BLaER1 treated with 17β-estradiol and CSF1 and Interleukin-3, amounts not matched to agents 10 nM and 100 nM (cell line): ENCODE measurements around the gene AFF3.

ENCODE experiments used
- H3K27ac ChIP-seq, 11 experiments: shearing (Covaris generic); formaldehyde crosslinking; 2 replicates each; pipeline ENCODE4 v1.8.1; 2022
- H3K27me3 ChIP-seq, 11 experiments: shearing (Covaris generic); formaldehyde crosslinking; 2 replicates each; pipeline ENCODE4 v1.8.1; 2022
- H3K36me3 ChIP-seq, 11 experiments: shearing (Covaris generic); formaldehyde crosslinking; 2 replicates each; pipeline ENCODE4 v1.8.1; 2022
- H3K4me1 ChIP-seq, 10 experiments: shearing (Covaris generic); formaldehyde crosslinking; 2 replicates each; pipeline ENCODE4 v1.8.1; 2022
- H3K4me2 ChIP-seq, 11 experiments: shearing (Covaris generic); formaldehyde crosslinking; 2 replicates each; pipeline ENCODE4 v1.8.1; 2022
- H3K4me3 ChIP-seq, 10 experiments: shearing (Covaris generic); formaldehyde crosslinking; 2 replicates each; pipeline ENCODE4 v1.8.1; 2022
- H3K9ac ChIP-seq, 11 experiments: shearing (Covaris generic); formaldehyde crosslinking; 2 replicates each; pipeline ENCODE4 v1.8.1; 2022
- H3K9me3 ChIP-seq, 11 experiments: shearing (Covaris generic); formaldehyde crosslinking; replicated peaks in 1 of 11; 2 replicates each; pipeline ENCODE4 v1.8.1; 2022
- H4K20me1 ChIP-seq, 11 experiments: shearing (Covaris generic); formaldehyde crosslinking; 2 replicates each; pipeline ENCODE4 v1.8.1; 2022
- Cebpa-rat ChIP-seq, 11 experiments: shearing (Covaris generic); IDR thresholded peaks; 2 replicates each; pipeline ENCODE4 v1.8.1; 2022

AFF3 gene

DNA sequence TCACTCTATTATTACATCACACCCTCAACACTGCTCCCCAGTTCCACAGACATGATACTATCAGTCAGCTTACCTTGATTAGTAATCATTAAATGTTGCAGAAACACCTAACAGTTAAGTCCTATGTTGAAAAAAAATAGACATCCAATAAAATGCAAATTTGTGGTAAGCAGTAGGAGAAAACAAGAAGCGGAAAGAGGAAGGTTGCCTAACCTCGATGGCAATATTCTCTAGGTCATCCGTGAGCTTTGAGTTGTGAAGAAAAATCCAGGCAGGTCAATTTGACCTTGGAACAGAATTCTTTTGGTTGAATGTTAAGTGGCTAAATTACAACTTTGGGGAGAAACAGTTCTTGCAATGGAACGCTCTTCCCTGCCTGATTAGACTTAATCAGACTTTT, 264.4 kb downstream of the AFF3 start:
- H3K9ac ChIP-seq = no peak overlapping the region
- peak overlapping the region; percentile 35 to 61 (median 49) for H3K4me2 ChIP-seq
- H3K4me3 ChIP-seq = no peak overlapping the region
- H3K36me3 ChIP-seq = peaks cover 0 to 8% (median 0%) of the 10 kb centered on the region in 11 experiments; a peak in 4 of 22 replicates
- H4K20me1 ChIP-seq = peaks cover 0 to 21% (median 4%) of the 10 kb centered on the region in 11 experiments; a peak in 7 of 22 replicates
- H3K27me3 ChIP-seq = peaks cover 0 to 56% (median 0%) of the 10 kb centered on the region in 11 experiments; a peak in 4 of 22 replicates
- no peak overlapping the region for H3K27ac ChIP-seq
- TF ChIP-seq Cebpa-rat (IDR thresholded peaks at IDR 0.05) = peak in 2 of 11 experiments; percentile 40 to 53; a peak in 3 of 22 replicates
- H3K9me3 ChIP-seq = no peaks in the 10 kb centered on the region
- peaks cover 16 to 46% (median 38%) of the 10 kb centered on the region in 10 experiments for H3K4me1 ChIP-seq

DNA sequence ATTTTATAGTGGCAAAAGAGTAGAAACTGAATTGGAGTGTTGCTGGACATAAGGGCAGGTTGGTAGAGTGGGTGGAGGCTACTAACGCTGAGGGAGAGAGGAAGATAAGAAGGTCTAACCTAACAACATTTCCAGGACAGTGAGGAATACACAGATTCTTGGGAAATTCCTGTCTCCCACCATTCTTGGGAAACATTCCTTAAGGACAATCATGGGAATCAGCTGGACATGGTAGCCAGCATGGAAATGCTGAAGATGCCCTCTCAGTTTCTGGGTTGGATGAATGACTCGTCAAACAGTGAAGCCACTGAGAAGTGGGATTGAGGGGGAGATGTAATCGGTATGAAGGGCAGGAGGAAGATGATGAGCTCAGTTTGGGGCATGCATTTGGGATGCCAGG, 265.4 kb downstream of the AFF3 start:
- Histone ChIP-seq H3K4me2 (peak overlapping the region in 5 of 11 experiments; percentile 40 to 60 (median 46); a peak in 4 of 22 replicates), H3K9ac (no peak overlapping the region), H3K9me3 (no peaks in the 10 kb centered on the region), H3K36me3 (peaks cover 0 to 8% (median 0%) of the 10 kb centered on the region in 11 experiments; a peak in 4 of 22 replicates), H3K4me1 (peaks cover 16 to 36% (median 28%) of the 10 kb centered on the region in 10 experiments), H3K27me3 (peaks cover 0 to 53% (median 0%) of the 10 kb centered on the region in 11 experiments; a peak in 4 of 22 replicates), H4K20me1 (peaks cover 0 to 11% (median 0%) of the 10 kb centered on the region in 11 experiments; a peak in 6 of 22 replicates), H3K4me3 (no peak overlapping the region), H3K27ac (no peak overlapping the region)
- TF ChIP-seq Cebpa-rat (IDR thresholded peaks at IDR 0.05) = no peak

DNA sequence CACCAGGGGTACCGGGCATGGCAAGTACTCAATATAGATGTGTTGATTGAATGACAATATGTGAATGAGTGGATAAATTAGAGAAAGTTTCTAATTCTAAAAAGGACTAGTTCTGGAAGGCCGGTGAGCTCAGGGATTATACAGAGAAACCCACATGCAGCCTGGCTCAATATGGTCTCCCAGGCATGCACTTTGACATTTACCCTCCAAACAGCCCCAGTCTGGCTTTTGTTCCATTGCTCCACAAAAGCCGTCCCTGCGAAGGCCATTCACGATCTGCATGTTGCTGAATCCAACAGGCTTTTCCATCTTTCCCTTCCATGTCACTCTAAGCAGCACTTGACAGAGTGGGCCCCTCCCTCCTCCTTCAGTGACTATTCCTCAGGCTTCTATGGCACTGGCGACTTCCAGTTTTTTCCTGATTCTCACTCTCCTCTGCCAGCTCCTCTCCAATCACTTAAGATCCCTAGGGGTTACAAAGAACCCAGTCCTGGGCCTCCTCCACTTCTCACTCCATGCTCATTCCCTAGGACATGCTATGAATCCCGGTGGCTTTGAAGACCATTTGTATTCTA, 266.7 kb downstream of the AFF3 start:
- TF ChIP-seq Cebpa-rat (IDR thresholded peaks at IDR 0.05) = no peak
- Histone ChIP-seq H3K36me3 (peaks cover 0 to 8% (median 0%) of the 10 kb centered on the region in 11 experiments; a peak in 4 of 22 replicates), H4K20me1 (peaks cover 0 to 9% (median 0%) of the 10 kb centered on the region in 11 experiments; a peak in 3 of 22 replicates), H3K27me3 (peaks cover 0 to 45% (median 0%) of the 10 kb centered on the region in 11 experiments; a peak in 3 of 22 replicates), H3K4me3 (no peak overlapping the region), H3K9me3 (no peaks in the 10 kb centered on the region), H3K4me1 (peaks cover 15 to 29% (median 23%) of the 10 kb centered on the region in 10 experiments), H3K4me2 (no peak overlapping the region), H3K27ac (no peak overlapping the region), H3K9ac (no peak overlapping the region)

DNA sequence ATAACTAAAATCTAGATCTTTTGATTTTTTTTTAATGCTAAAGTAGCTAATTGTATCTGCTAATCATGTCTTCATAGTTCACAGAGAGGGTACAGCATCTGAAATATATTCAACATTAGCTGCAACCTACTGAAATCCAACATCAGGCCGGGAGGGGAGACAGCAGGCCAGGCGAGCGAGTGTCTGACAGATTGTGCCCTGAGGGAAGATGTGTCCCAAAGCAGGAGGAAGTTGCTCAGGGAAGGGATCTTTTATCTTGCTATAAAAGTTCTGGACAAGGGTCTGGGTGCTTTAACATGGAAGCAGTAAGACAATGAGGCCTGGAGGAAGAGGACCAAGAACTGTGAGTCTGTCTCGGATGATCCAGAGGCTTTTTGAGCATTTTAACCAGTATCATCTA, 274.1 kb downstream of the AFF3 start:
- Histone ChIP-seq H4K20me1 (peaks cover 0 to 31% (median 0%) of the 10 kb centered on the region in 11 experiments; a peak in 3 of 22 replicates), H3K4me2 (peak overlapping the region; percentile 12 to 76 (median 56); a peak in 19 of 22 replicates), H3K36me3 (peaks cover 0 to 29% (median 0%) of the 10 kb centered on the region in 11 experiments; a peak in 3 of 22 replicates), H3K9me3 (peaks cover 0 to 23% (median 6%) of the 10 kb centered on the region in 11 experiments; a peak in 7 of 22 replicates), H3K4me3 (no peak overlapping the region), H3K4me1 (peaks cover 12 to 52% (median 40%) of the 10 kb centered on the region in 10 experiments), H3K27me3 (peaks cover 0 to 46% (median 0%) of the 10 kb centered on the region in 11 experiments; a peak in 6 of 22 replicates), H3K27ac (0 out of 22 replicates have a peak overlapping the region, but pooled peaks of 1 of the 11 experiments have one; percentile 0), H3K9ac (no peak overlapping the region)
- no peak for TF ChIP-seq Cebpa-rat (IDR thresholded peaks at IDR 0.05)

DNA sequence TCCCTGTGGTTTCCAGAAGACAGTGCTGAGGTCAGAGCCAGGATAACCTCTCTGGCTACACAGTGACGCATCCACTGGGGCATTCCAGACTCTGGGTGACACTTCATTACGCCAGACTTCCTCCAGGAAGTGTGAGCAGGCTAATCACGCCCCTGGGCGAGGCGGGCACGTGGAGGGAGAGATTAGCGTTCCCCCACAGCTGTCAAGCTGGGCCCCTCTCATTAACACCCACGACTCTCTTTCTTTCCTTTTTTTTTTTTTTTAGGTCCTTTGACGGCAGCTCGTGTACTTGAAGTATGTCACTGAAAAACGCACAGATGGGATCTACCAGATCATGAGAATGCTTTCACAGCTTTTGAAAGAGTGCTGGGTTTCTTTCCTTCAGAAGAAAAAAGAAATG, 274.6 kb downstream of the AFF3 start:
- no peak overlapping the region for H3K4me3 ChIP-seq
- H3K4me2 ChIP-seq = peak overlapping the region; percentile 12 to 76 (median 58); a peak in 21 of 22 replicates
- no peak for TF ChIP-seq Cebpa-rat (IDR thresholded peaks at IDR 0.05)
- peaks cover 0 to 29% (median 0%) of the 10 kb centered on the region in 11 experiments; a peak in 3 of 22 replicates for H3K36me3 ChIP-seq
- H3K9me3 ChIP-seq = peaks cover 0 to 23% (median 6%) of the 10 kb centered on the region in 11 experiments; a peak in 7 of 22 replicates
- H3K9ac ChIP-seq = no peak overlapping the region
- H3K27ac ChIP-seq = 0 out of 22 replicates have a peak overlapping the region, but pooled peaks of 1 of the 11 experiments have one; percentile 0
- peaks cover 15 to 57% (median 44%) of the 10 kb centered on the region in 10 experiments for H3K4me1 ChIP-seq
- peaks cover 0 to 36% (median 0%) of the 10 kb centered on the region in 11 experiments; a peak in 3 of 22 replicates for H4K20me1 ChIP-seq
- peaks cover 0 to 46% (median 0%) of the 10 kb centered on the region in 11 experiments; a peak in 6 of 22 replicates for H3K27me3 ChIP-seq

DNA sequence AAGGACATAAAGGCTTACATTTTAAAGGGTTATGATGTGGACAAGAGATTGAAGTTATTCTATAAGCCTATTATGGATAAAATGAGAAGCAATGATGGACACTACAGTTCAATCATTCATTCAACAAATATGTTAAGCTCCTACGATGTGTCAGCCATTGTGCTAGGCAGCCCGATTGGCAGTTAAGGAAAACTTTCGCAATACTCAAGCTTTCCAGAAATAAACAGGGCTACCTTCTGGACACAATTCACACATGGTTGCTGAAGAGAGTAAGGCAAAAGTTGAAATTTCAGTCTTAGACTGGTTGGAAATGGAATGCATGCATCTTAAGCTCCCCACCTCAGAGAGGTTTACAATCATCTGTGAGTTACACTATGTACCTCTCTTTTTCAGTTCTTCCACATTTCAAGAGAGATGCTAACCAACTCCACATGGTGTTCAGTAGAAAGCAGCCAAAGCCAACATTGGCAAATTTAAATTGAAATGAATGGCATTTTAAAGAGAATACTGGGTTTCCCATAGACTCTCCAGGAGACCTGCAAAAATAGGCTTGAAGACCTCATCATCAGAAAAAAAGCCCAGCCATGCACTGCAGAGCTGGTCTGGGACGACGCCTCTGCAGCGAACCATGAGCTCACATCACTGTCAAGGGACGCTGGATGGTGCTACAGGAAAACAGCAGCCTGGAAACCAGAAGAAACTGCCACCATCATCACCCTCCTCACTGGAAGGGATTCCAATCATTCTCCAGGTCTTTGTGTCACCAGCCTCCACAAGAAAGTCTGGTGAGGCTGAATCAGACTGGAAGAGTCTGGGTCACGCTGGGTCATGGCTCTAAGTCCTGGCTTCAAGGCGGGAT, 276.3 kb downstream of the AFF3 start:
- H3K4me2 ChIP-seq = peak overlapping the region in 2 of 11 experiments; percentile 6 to 42; a peak in 4 of 22 replicates
- peaks cover 33 to 74% (median 61%) of the 10 kb centered on the region in 10 experiments for H3K4me1 ChIP-seq
- H4K20me1 ChIP-seq = peaks cover 0 to 51% (median 0%) of the 10 kb centered on the region in 11 experiments; a peak in 7 of 22 replicates
- H3K27me3 ChIP-seq = peaks cover 0 to 47% (median 0%) of the 10 kb centered on the region in 11 experiments; a peak in 6 of 22 replicates
- H3K9me3 ChIP-seq = peaks cover 0 to 23% (median 6%) of the 10 kb centered on the region in 11 experiments; a peak in 7 of 22 replicates
- no peak overlapping the region for H3K4me3 ChIP-seq
- peaks cover 0 to 29% (median 0%) of the 10 kb centered on the region in 11 experiments; a peak in 3 of 22 replicates for H3K36me3 ChIP-seq
- TF ChIP-seq Cebpa-rat (IDR thresholded peaks at IDR 0.05) = peak in 6 of 11 experiments; percentile 10 to 52 (median 19); a peak in 4 of 22 replicates
- H3K9ac ChIP-seq = no peak overlapping the region
- H3K27ac ChIP-seq = no peak overlapping the region

DNA sequence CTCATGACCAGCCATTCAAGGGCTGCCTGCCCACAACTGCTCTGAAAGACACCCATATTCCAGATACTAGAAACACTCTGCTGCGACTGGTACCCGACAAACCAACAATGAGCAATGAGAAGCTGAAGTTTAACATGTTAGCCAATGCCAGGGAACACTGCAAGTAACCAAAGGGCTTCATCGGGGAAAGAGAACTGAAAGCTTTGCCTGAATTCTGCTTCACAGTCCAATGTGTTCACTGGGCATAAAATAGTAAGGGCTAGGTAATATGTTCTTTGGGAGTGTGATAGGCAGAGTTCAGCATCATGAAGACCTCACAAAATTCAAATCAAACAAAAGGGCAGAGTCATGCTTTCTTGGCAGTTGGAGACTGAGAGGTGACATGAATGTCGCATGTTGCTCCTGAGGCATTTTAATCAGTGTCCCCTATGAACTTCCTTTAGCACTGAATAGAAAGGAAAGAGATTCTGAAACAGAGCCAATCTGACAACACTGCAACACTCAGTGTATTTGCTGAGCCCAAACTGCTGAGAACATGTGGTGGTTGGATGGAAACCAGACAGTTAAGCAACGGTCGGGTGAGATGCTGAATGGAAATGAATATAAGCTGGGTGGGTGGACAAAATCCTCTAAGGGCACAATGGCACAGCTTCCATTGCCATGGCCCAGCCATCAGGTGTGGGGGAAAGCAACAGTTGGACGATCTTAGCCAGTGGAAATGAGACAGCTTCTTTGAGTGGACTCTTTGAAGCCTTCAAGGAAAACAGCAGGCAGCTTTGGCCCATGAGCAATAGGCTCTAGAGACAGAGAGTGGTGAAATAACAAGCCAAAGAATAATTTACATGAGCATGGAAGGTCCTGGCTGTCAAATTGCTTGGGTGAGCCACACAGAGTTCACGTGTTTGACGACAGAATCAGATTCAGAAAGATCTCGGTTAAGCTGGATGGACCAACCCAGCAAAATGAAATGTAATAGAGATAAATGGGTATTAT, 277.5 kb downstream of the AFF3 start:
- Histone ChIP-seq H3K9me3 (peaks cover 0 to 23% (median 6%) of the 10 kb centered on the region in 11 experiments; a peak in 7 of 22 replicates), H3K4me2 (peak overlapping the region in 9 of 11 experiments; percentile 6 to 80 (median 37); a peak in 13 of 22 replicates), H3K36me3 (peaks cover 0 to 23% (median 0%) of the 10 kb centered on the region in 11 experiments; a peak in 3 of 22 replicates), H3K27me3 (peaks cover 0 to 43% (median 0%) of the 10 kb centered on the region in 11 experiments; a peak in 6 of 22 replicates), H3K27ac (no peak overlapping the region; a peak in 1 of 22 replicates), H4K20me1 (peaks cover 0 to 50% (median 0%) of the 10 kb centered on the region in 11 experiments; a peak in 7 of 22 replicates), H3K9ac (no peak overlapping the region), H3K4me1 (peaks cover 35 to 81% (median 72%) of the 10 kb centered on the region in 10 experiments), H3K4me3 (no peak overlapping the region)
- TF ChIP-seq Cebpa-rat (IDR thresholded peaks at IDR 0.05) = no peak
